Measurements from ENCODE around the gene RAB11FIP2.
A peak's percentile ranks its signal among the peaks of the same experiment; 100 is the strongest.

RAB11FIP2 gene

DNA sequence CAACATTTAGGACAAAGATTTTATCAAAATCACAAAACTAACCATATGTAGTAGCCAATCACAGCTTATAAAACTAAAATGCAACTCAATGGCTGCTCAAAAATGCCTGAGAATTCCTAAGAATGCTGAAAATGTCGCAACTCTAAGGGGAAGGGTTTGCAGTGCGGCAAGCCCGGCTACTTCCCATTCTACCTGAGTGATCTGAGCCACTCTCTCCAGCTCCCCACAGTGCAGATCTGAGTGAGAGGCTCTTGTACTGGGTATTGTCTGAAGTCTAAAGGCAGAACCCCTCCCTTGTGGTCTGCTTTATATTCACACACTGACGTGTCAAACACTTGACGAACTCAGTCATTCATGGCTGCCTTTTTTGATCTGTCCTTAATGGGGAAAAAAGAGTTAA is 28.9 kb downstream of the RAB11FIP2 start:
- Mint-ChIP-seq H3K36me3 (ENCODE audit: low read depth) (peaks cover 4% of the 10 kb centered on the region), H3K27ac (no peak overlapping the region)

DNA sequence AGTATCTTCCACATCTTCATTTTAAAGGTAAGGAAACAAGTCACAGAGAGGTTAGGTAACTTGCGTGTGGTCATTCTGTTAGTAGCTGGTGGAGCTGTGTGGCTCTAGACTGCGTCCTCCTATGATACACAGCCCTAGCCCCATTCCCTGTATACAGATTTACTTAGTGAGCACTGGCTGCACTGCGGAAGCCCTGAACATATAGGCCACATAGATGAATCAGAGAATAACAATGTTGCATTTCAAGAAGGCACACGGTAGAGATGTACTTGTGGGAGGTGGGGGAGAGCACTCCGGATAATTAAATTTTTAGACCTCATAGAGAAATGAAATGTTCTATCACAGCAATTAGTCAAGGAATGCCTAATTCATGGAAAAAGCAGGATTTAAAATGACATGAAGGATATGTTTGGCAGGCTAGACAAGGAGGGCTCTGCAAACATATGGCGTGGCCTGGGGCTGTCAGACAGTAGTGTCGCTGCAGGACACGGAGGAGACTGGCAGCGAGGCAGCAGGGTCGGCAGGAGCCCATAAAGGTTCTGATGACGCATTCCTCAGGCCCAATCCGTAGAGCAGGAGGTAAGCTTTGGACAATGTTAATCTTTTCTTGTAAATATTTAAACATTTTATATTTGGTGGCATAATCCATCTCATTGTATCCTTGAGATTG is 29.5 kb downstream of the RAB11FIP2 start:
- Mint-ChIP-seq H3K36me3 (ENCODE audit: low read depth) (peaks cover 4% of the 10 kb centered on the region), H3K27me3 (ENCODE audit: low read depth, poor library complexity) (no peaks in the 10 kb centered on the region), H3K4me1 (peaks cover 5% of the 10 kb centered on the region), H3K27ac (no peak overlapping the region), H3K9me3 (no peaks in the 10 kb centered on the region), H3K4me3 (no peak overlapping the region)
- DNase-seq: no peak
- TF ChIP-seq, protein P1, sequence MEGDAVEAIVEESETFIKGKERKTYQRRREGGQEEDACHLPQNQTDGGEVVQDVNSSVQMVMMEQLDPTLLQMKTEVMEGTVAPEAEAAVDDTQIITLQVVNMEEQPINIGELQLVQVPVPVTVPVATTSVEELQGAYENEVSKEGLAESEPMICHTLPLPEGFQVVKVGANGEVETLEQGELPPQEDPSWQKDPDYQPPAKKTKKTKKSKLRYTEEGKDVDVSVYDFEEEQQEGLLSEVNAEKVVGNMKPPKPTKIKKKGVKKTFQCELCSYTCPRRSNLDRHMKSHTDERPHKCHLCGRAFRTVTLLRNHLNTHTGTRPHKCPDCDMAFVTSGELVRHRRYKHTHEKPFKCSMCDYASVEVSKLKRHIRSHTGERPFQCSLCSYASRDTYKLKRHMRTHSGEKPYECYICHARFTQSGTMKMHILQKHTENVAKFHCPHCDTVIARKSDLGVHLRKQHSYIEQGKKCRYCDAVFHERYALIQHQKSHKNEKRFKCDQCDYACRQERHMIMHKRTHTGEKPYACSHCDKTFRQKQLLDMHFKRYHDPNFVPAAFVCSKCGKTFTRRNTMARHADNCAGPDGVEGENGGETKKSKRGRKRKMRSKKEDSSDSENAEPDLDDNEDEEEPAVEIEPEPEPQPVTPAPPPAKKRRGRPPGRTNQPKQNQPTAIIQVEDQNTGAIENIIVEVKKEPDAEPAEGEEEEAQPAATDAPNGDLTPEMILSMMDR (IDR thresholded peaks at IDR 0.05): no peak

More for the DNA sequence above, 28.9 kb downstream of the RAB11FIP2 start:
- TF ChIP-seq, protein P1 (IDR thresholded peaks at IDR 0.05): no peak
- H3K9me3 Mint-ChIP-seq: no peaks in the 10 kb centered on the region
- no peak overlapping the region for H3K4me3 Mint-ChIP-seq
- H3K27me3 Mint-ChIP-seq (ENCODE audit: low read depth, poor library complexity): no peaks in the 10 kb centered on the region
- H3K4me1 Mint-ChIP-seq: peaks cover 5% of the 10 kb centered on the region
- peak; percentile 5 for DNase-seq

DNA sequence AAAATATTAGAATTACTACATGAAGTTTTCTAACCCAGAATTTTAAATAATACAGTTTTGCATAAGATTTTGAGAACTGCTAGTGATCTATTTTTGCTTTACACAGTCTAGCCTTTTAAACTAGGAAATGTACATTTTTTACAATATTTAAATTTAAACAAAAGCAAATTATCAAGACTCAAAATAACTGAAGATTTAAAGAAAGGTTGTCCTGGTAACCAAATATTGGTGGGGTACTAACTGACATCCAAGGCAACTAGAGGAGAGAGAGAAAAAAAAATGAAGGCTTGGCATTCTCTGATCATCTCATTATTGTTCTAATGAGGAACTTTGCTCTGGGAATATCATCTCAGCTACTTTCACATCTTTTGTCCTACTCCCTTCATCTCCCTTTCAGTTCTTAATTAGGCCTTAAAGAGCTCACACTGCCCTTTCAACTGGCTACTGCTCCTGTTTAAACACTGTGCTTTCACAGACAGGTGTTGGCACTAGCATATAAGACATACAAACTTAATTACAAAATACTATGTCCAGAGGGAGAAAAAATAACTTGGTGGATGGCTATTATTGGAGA is 33.7 kb downstream of the RAB11FIP2 start:
- H3K27me3 Mint-ChIP-seq (ENCODE audit: low read depth, poor library complexity): no peaks in the 10 kb centered on the region
- TF ChIP-seq, protein P1 (IDR thresholded peaks at IDR 0.05): no peak
- H3K36me3 Mint-ChIP-seq (ENCODE audit: low read depth): peaks cover 10% of the 10 kb centered on the region
- no peaks in the 10 kb centered on the region for H3K9me3 Mint-ChIP-seq
- peaks cover 3% of the 10 kb centered on the region for H3K4me1 Mint-ChIP-seq
- H3K4me3 Mint-ChIP-seq: no peak overlapping the region
- no peak overlapping the region for H3K27ac Mint-ChIP-seq
- DNase-seq: no peak

DNA sequence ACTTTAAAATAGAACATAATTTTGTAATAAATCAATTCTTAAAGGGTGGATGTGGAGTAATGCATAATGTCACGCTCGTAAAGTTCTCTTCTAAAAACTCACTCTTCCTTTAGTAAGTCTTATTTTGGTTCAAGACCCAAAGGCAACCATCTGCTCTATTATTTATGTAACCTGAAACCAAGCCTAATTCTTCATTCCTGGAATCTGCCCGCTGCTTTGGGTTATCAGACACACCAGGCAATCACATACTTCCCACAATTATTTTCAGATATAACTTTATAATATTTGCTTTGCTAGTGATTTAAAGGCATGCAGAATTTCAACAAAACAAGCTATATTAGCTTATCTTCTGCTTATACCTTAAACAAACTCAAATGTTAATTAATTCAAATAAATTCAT is 39.0 kb downstream of the RAB11FIP2 start:
- no peak overlapping the region for H3K4me3 Mint-ChIP-seq
- H3K36me3 Mint-ChIP-seq (ENCODE audit: low read depth): peaks cover 34% of the 10 kb centered on the region
- no peak for DNase-seq

DNA sequence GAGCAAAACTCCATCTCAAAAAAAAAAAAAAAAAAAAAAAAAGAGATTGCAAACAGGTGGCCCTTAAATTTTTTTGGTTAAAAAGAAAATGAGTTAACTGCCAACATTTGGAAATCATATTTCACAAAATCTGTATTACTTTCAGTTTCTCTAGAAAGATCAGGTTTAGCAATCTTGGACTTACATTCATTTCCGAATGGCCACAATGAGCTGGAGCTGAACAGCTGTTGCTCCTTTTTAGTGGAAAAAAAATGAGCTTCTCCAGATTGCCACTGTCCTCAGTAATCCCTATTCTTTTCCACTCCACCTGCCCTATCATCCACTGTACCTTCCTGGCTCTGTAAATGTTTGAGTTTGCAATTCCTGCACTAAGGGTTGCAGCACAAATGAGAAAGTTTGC is 43.6 kb downstream of the RAB11FIP2 start:
- peaks cover 6% of the 10 kb centered on the region for H3K4me1 Mint-ChIP-seq
- peak overlapping the region; percentile 90 for H3K27ac Mint-ChIP-seq
- no peaks in the 10 kb centered on the region for H3K9me3 Mint-ChIP-seq

More for the DNA sequence above, 39.0 kb downstream of the RAB11FIP2 start:
- Mint-ChIP-seq H3K27me3 (ENCODE audit: low read depth, poor library complexity) (no peaks in the 10 kb centered on the region), H3K27ac (no peak overlapping the region), H3K9me3 (no peaks in the 10 kb centered on the region), H3K4me1 (peaks cover 6% of the 10 kb centered on the region)
- TF ChIP-seq, protein P1 (IDR thresholded peaks at IDR 0.05): no peak

More for the DNA sequence above, 43.6 kb downstream of the RAB11FIP2 start:
- TF ChIP-seq, protein P1 (IDR thresholded peaks at IDR 0.05): no peak
- no peak for DNase-seq
- Mint-ChIP-seq H3K4me3 (no peak overlapping the region), H3K27me3 (ENCODE audit: low read depth, poor library complexity) (peaks cover 3% of the 10 kb centered on the region), H3K36me3 (ENCODE audit: low read depth) (peaks cover 43% of the 10 kb centered on the region)
